Calu3 (cell line): ENCODE measurements around the gene RPS27L. TPM values are rescaled to one million over a fixed set of nuclear protein-coding genes. Genes with fewer than 3 reads are reported as not detected.

Experiments
- BruUV-seq: library from RNA; stranded (reverse); fragments of 400-500 nt; replicated peaks from 2 replicates; lab custom pipeline; 2021; lab: Mats Ljungman, UMichigan
- CTCF ChIA-PET: fragments of 300-600 bp; sonication (Branson Sonifier 250); formaldehyde crosslinking; loops from one replicate; lab custom pipeline; 2022; ENCODE audit warnings: antibody characterized with exemption; lab: Charles Lee
- DNase-seq: peaks from one replicate; pipeline ENCODE4 v3.0.0; 2022
- H3K27ac Mint-ChIP-seq: one replicate; pipeline ENCODE4 v1.8.0; 2022; ENCODE audit warnings: mixed read lengths; ENCODE audit not compliant: unreplicated experiment
- H3K27me3 Mint-ChIP-seq: one replicate; pipeline ENCODE4 v1.8.0; 2022; ENCODE audit warnings: mixed read lengths; ENCODE audit not compliant: unreplicated experiment
- H3K36me3 Mint-ChIP-seq: one replicate; pipeline ENCODE4 v1.8.0; 2022; ENCODE audit warnings: mild to moderate bottlenecking, moderate library complexity, mixed read lengths; ENCODE audit not compliant: insufficient read depth, unreplicated experiment
- H3K4me1 Mint-ChIP-seq: one replicate; pipeline ENCODE4 v1.8.0; 2022; ENCODE audit warnings: mild to moderate bottlenecking, low read depth, mixed read lengths; ENCODE audit not compliant: unreplicated experiment
- H3K4me3 Mint-ChIP-seq: one replicate; pipeline ENCODE4 v1.8.0; 2022; ENCODE audit warnings: mild to moderate bottlenecking, low read depth, moderate library complexity, mixed read lengths; ENCODE audit not compliant: unreplicated experiment
- H3K9me3 Mint-ChIP-seq: one replicate; pipeline ENCODE4 v1.8.0; 2022; ENCODE audit warnings: low read depth, mixed read lengths; ENCODE audit not compliant: unreplicated experiment
- CTCF ChIP-seq: fragments of 200-600 bp; IDR thresholded peaks from one replicate; pipeline ENCODE4 v1.8.0; 2022; ENCODE audit warnings: antibody characterized with exemption; ENCODE audit not compliant: unreplicated experiment
- intact Hi-C: fragments of 100-400 bp; cut with micrococcal nuclease; formaldehyde crosslinking; loops from one replicate; pipeline ENCODE4 v1.10.0; 2022; ENCODE audit not compliant: unreplicated experiment
- total RNA-seq: library from RNA; stranded (reverse); gene quantifications from 2 replicates; pipeline ENCODE4 v1.2.3, GENCODE V29; 2022

Gene RPS27L
- total RNA-seq, 1 experiment from 2014 or later = 64.4 TPM

GRCh38 chr15:63136742-63137141 lies 20.5 kb downstream of the RPS27L start:
- no peak overlapping the region for H3K27ac Mint-ChIP-seq
- intact Hi-C loops = no loop called here

GRCh38 chr15:63135804-63136203 lies 21.5 kb downstream of the RPS27L start:
- CTCF ChIA-PET = interaction anchor here (0.7 kb wide), 10 partner anchors 17 to 1296 kb away, joined by 3 to 5 read pairs (median 4); no protein-coding TSS in a partner anchor
- intact Hi-C loops = no loop called here
- no peak for TF ChIP-seq CTCF
- DNase-seq = no peak
- BruUV-seq = no TSS peak
- H3K4me3 Mint-ChIP-seq = no peak overlapping the region
- H3K4me1 Mint-ChIP-seq = peaks cover 14% of the 10 kb centered on the region
- no peaks in the 10 kb centered on the region for H3K27me3 Mint-ChIP-seq
- H3K27ac Mint-ChIP-seq = peak overlapping the region; percentile 20
- peaks cover 4% of the 10 kb centered on the region for H3K36me3 Mint-ChIP-seq
- no peaks in the 10 kb centered on the region for H3K9me3 Mint-ChIP-seq

More at GRCh38 chr15:63136742-63137141, 20.5 kb downstream of the RPS27L start:
- Mint-ChIP-seq H3K27me3 (no peaks in the 10 kb centered on the region), H3K36me3 (peaks cover 4% of the 10 kb centered on the region), H3K4me3 (no peak overlapping the region), H3K4me1 (peaks cover 14% of the 10 kb centered on the region), H3K9me3 (no peaks in the 10 kb centered on the region)
- DNase-seq = no peak
- CTCF ChIA-PET = interaction anchor here (0.6 kb wide), 1 partner anchor 325 kb away, joined by 3 read pairs; no protein-coding TSS in a partner anchor
- no TSS peak for BruUV-seq
- TF ChIP-seq CTCF = no peak

GRCh38 chr15:63135281-63135680 lies 22.0 kb downstream of the RPS27L start:
- CTCF ChIA-PET = interaction anchor here (0.7 kb wide), 7 partner anchors 20 to 1297 kb away, joined by 4 to 5 read pairs (median 4); no protein-coding TSS in a partner anchor

GRCh38 chr15:63134245-63134985 lies 22.9 kb downstream of the RPS27L start:
- Mint-ChIP-seq H3K9me3 (no peaks in the 10 kb centered on the region), H3K36me3 (peaks cover 4% of the 10 kb centered on the region), H3K4me1 (peaks cover 14% of the 10 kb centered on the region), H3K27me3 (no peaks in the 10 kb centered on the region), H3K27ac (no peak overlapping the region), H3K4me3 (no peak overlapping the region)
- no TSS peak for BruUV-seq
- intact Hi-C loops = no loop called here
- DNase-seq = no peak
- CTCF ChIA-PET = no interaction called here
- no peak for TF ChIP-seq CTCF

More at GRCh38 chr15:63135281-63135680, 22.0 kb downstream of the RPS27L start:
- no peak for TF ChIP-seq CTCF
- H3K27ac Mint-ChIP-seq = no peak overlapping the region
- H3K27me3 Mint-ChIP-seq = no peaks in the 10 kb centered on the region
- H3K4me1 Mint-ChIP-seq = peaks cover 14% of the 10 kb centered on the region
- no peak overlapping the region for H3K4me3 Mint-ChIP-seq
- H3K9me3 Mint-ChIP-seq = no peaks in the 10 kb centered on the region
- no peak for DNase-seq
- H3K36me3 Mint-ChIP-seq = peaks cover 4% of the 10 kb centered on the region
- intact Hi-C loops = no loop called here
- no TSS peak for BruUV-seq
